D721Med (cell line): ENCODE data around the gene POLR2I.

Source experiments
- DNase-seq: peaks from one replicate; pipeline ENCODE4 v3.0.0; 2011; ENCODE audit warnings: low spot score; ENCODE audit not compliant: insufficient read length
- FAIRE-seq: peaks from 2 replicates; lab custom pipeline; 2011; peaks lifted over from hg19 to GRCh38; lab: Jason Lieb, UNC
- TF ChIP-seq, protein P1 (sequence below): IDR thresholded peaks from 2 replicates; pipeline ENCODE4 v1.5.1; 2012; ENCODE audit warnings: mild to moderate bottlenecking, control low read depth; ENCODE audit not compliant: insufficient read depth; ENCODE audit errors: missing control alignments

The POLR2I gene

DNA sequence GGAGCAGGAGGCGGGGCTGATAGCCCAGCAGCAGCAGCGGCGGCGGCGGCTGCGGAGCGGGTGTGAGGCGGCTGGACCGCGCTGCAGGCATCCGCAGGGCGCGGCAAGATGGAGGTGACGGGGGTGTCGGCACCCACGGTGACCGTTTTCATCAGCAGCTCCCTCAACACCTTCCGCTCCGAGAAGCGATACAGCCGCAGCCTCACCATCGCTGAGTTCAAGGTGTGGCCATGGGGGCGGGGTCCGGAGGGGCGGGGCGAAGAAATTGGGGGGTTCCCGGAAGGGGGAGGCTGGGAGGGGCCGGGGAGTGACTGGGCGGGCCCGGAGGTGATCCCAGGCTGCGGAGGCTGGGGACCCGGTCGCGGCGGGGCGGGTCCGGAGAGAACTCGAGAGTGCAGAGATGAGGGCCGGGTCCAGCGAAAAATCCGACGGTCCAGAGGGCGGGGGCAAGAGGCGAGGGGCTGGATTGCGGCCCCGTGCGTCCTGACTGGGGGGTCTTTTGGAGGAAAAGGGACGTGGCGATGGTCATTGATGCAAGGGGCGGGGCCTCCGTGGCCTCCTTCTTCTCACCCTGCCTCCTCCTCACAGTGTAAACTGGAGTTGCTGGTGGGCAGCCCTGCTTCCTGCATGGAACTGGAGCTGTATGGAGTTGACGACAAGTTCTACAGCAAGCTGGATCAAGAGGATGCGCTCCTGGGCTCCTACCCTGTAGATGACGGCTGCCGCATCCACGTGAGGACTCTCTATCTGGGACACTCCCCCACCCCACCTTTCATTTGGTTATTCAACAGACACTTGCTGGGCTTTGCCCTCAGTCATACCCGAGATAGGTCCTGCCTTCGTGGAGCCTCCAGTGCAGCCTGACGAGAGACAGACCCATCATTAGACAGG is 1.0 kb upstream of the POLR2I start, which contains the start of gene TBCB:
Gene TBCB, plus strand, starts transcription at position 16 of the 891 bp plus-strand sequence. Its CDS starts 93 bp downstream, at position 109.
- no peak for FAIRE-seq
- TF ChIP-seq, protein P1, sequence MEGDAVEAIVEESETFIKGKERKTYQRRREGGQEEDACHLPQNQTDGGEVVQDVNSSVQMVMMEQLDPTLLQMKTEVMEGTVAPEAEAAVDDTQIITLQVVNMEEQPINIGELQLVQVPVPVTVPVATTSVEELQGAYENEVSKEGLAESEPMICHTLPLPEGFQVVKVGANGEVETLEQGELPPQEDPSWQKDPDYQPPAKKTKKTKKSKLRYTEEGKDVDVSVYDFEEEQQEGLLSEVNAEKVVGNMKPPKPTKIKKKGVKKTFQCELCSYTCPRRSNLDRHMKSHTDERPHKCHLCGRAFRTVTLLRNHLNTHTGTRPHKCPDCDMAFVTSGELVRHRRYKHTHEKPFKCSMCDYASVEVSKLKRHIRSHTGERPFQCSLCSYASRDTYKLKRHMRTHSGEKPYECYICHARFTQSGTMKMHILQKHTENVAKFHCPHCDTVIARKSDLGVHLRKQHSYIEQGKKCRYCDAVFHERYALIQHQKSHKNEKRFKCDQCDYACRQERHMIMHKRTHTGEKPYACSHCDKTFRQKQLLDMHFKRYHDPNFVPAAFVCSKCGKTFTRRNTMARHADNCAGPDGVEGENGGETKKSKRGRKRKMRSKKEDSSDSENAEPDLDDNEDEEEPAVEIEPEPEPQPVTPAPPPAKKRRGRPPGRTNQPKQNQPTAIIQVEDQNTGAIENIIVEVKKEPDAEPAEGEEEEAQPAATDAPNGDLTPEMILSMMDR, result no peak
- peak; percentile 59 for DNase-seq

DNA sequence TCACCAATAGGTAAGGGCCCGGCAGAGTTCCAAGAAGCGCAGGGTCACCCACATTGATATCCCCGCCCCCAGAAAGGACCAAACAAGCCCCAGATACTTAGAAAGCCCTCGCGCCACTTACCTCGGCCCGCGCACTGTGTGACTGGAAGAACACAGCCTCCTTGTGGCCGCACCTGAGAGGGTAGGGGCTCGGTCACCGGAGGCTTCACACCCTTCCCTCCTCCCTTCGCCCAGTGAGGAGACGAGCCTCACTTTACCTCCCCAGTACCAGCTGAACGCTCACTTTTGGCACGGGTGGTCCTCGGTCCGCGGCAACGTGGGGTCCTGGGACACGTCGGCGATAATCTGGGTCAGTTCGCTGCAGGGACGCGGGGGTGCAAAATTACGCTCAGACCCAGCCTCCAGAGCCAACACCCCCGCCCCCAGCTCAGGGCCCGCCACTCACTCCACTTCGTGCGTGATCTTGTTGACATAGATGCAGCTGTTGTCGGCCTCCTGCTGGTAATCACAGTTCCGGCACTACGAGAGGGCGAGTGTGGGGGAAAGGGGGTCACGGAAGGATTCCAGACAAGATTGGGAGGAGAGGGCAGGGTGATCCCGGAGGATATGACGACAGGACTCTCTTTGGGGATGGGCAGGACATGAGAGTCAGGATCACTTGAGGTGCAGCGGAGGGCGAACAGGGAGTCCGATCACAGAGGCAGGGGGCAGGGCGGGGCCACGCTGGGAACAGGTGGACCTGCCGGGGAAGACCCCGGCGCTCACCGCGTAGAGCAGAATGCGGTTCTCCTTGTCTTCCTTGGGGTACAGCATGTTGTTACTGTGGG is 568 bp downstream of the POLR2I start:
- no peak for FAIRE-seq
- TF ChIP-seq, protein P1, result no peak
- DNase-seq, result no peak

DNA sequence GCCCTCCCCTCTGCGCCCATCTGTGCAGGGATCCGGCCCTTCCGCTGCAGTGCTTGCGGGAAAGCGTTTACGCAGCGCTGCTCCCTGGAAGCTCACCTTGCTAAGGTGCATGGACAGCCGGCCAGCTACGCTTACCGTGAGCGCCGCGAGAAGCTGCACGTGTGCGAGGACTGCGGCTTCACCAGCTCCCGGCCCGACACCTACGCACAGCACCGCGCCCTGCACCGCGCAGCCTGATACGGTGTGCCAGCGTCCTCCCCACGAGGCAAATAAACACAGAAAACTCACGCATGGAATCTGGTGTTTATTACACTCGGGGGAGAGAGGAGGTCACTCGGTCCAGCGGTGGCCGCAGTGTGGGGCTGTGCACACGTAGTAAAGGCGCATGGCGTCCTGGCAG is 1.2 kb downstream of the POLR2I start:
- no peak for FAIRE-seq
- no peak for DNase-seq
- TF ChIP-seq, protein P1, result no peak

DNA sequence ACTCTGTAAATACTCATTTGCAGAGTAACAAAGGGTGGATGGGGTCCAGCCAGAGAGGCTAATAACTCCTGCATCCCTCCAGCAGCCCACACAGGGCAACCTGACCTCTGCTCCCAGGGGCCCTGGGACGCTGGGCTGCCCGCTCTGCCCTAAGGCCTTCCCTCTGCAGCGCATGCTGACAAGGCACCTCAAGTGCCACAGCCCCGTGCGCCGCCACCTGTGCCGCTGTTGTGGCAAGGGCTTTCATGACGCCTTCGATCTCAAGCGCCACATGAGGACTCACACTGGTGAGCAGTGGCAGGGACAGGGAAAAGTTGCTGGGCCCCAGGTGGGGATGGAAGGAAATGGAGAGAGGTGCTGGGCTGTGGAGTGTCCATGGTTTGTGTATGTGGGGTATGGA is 2.0 kb downstream of the POLR2I start:
- DNase-seq (no peak), FAIRE-seq (no peak)
- TF ChIP-seq, protein P1, result no peak

DNA sequence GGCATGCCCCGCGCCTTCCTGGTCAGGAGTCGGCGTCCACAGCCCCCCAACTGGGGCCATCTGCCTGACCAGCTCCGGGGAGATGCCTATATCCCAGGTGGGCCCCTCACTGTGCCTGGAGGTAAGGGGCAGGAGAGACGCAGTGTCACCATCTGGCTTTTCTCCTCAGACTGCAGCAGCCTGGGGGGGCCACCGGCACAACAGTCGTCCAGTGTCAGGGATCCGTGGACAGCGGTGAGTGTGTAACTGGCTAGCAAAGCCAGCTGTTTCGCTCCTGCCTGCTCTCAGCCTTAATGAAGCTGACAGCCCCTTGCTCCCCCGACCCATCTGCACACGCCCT is 3.5 kb downstream of the POLR2I start:
- DNase-seq (no peak), FAIRE-seq (no peak)

DNA sequence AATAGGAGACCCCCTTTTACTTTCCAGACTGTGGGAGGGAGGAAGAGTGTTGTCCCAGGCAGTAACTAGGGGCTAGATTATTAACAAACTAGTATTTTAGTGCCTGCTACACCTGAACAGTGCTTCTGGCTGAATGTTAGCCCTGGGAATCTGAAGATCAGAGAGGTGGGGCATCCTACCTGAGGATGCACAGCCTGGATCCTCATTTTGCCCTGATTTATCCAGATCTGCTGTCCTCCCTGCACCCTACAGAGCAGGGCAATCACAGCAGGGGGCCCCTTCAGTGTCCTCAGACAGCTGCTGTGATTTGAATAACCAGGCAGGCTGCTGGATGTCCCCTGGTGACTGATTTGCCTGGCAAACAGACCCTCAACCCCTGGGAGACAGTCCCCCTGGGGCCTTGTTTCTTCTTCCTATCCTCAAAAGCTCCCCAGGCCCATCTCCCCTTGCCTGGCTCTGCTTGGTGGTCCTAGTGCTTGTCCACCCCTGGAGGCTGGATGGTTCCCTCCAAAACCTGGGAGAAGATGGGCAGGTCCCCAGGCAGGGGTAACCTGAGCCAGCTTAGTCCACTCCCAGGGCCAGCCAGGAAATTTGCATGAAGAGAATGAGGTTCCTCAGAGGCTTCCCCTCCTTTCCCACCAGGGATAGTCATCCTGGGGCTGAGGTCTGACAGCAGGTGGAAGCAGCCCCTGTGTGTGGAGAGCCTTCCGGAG is 4.0 kb downstream of the POLR2I start, which contains the start of gene OVOL3:
Gene OVOL3, plus strand, starts transcription at position 657 of the 713 bp plus-strand sequence. CDS start 60 bp downstream, outside the sequence.
- DNase-seq, result no peak
- TF ChIP-seq, protein P1, result no peak
- FAIRE-seq, result no peak

More for the DNA sequence above, 3.5 kb downstream of the POLR2I start:
- TF ChIP-seq, protein P1, result no peak
